ENCODE data around the gene SPI1.
"Not testable (repeated sequence)": the region's sequence is repeated elsewhere in the genome, so short reads cannot be mapped to it uniquely, and the experiment has no call there.

DNA sequence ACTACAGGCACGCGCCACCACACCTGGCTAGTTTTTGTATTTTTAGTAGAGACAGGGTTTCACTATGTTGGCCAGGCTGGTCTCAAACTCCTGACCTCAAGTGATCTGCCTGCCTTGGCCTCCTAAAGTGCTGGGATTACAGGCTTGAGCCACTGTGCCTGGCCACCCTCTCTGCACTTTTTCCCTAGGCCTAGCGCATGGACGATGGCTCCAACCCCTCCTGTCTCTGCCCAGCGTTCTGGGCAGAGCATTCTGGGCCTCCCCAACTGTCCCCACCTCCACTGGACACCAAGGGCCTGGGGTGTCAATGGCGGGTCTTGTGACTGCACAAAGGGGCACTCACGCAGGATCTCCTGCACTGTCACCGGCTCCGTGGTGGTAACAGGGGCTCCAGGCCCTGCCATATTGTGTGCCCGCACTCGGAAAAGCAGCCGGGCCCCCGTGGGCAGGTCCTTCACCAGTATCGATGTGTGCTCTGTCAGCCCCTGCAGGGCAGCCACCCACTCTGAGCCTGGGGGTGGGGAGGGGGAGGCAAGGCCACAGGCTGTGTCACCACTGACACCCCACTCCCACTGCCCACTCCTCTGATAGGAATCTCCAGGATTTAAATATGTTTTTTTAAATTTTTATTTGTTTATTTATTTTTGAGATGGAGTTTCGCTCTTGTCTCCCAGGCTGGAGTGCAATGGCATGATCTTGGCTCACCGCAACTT, 43.5 kb downstream of the SPI1 start:
- TF ChIP-seq, protein P1, sequence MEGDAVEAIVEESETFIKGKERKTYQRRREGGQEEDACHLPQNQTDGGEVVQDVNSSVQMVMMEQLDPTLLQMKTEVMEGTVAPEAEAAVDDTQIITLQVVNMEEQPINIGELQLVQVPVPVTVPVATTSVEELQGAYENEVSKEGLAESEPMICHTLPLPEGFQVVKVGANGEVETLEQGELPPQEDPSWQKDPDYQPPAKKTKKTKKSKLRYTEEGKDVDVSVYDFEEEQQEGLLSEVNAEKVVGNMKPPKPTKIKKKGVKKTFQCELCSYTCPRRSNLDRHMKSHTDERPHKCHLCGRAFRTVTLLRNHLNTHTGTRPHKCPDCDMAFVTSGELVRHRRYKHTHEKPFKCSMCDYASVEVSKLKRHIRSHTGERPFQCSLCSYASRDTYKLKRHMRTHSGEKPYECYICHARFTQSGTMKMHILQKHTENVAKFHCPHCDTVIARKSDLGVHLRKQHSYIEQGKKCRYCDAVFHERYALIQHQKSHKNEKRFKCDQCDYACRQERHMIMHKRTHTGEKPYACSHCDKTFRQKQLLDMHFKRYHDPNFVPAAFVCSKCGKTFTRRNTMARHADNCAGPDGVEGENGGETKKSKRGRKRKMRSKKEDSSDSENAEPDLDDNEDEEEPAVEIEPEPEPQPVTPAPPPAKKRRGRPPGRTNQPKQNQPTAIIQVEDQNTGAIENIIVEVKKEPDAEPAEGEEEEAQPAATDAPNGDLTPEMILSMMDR (IDR thresholded peaks at IDR 0.05), result not testable (repeated sequence)
- TF ChIP-seq EZH2 (IDR thresholded peaks at IDR 0.05; ENCODE audit: borderline replicate concordance, insufficient read depth, low read depth, low read length, poor library complexity, severe bottlenecking), result not testable (repeated sequence)

All from B cell (primary cell).